Measurements from ENCODE around the gene GRIA1. TPM values are rescaled to one million over a fixed set of nuclear protein-coding genes. Genes with fewer than 3 reads are reported as not detected.

GRIA1 gene
- total and polyA plus RNA-seq, 10 of the 15 experiments (the other 5 are each of a cell fraction or from before 2014, with no cell fraction given), result 0.04 to 0.18 (median 0.04) TPM; not detected in 7

- TF ChIP-seq IRF5 (IDR thresholded peaks at IDR 0.05; ENCODE audit: borderline replicate concordance) (no peak), NFIC (IDR thresholded peaks at IDR 0.05; ENCODE audit: low read depth, low read length) (no peak), ZNF384 (IDR thresholded peaks at IDR 0.05; ENCODE audit: borderline replicate concordance, low read depth, low read length) (no peak), KLF5 (IDR thresholded peaks at IDR 0.05; ENCODE audit: partially characterized antibody) (no peak)
- TF ChIP-seq, protein P1, sequence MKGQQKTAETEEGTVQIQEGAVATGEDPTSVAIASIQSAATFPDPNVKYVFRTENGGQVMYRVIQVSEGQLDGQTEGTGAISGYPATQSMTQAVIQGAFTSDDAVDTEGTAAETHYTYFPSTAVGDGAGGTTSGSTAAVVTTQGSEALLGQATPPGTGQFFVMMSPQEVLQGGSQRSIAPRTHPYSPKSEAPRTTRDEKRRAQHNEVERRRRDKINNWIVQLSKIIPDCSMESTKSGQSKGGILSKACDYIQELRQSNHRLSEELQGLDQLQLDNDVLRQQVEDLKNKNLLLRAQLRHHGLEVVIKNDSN (IDR thresholded peaks at IDR 0.05; ENCODE audit: borderline replicate concordance, extremely low read length, insufficient read depth, low read depth, low read length), result no peak
Measured at GRCh38 chr5:153459051-153459743, 31.3 kb upstream of the GRIA1 start (continued).

DNA sequence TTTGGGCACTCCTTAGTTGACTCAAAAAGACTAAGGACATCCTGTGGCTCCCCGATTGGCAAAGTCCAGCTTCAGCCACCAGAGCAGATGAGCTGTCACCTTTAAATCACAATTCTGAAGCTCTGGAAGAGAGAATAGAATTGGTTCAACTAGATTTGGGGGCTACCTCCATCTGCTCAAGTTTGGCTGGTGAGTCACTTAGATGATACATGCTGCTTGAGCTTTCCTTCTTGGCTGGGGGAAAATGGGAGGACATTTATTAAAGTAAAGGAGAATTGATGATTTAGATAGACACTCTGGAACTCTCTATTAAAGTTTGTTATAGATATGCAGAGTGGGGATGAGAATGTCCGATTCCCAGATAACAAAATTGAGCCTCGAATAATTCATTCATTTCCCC lies 30.0 kb upstream of the GRIA1 start:
- Histone ChIP-seq H3K36me3 (ENCODE audit: control insufficient read depth in 2 of 2, insufficient read depth in 2 of 2, low read length in 1 of 2) (no peaks in the 10 kb centered on the region), H3K27ac (ENCODE audit: control insufficient read depth, insufficient read depth) (no peak overlapping the region), H4K20me1 (ENCODE audit: control insufficient read depth, insufficient read depth) (no peaks in the 10 kb centered on the region), H3K4me3 (no peak overlapping the region), H2AFZ (ENCODE audit: control insufficient read depth, low read depth, low read length) (no peak overlapping the region), H3K79me2 (ENCODE audit: control insufficient read depth, insufficient read depth, low read length) (no peaks in the 10 kb centered on the region), H3K4me1 (ENCODE audit: control insufficient read depth, insufficient read depth, low read length) (no peaks in the 10 kb centered on the region), H3K9ac (ENCODE audit: control insufficient read depth, insufficient read depth, low read length) (no peak overlapping the region), H3K27me3 (replicated peaks in 1 of 2; ENCODE audit: control insufficient read depth in 2 of 2, insufficient read depth in 2 of 2, low read length in 1 of 2) (no peaks in the 10 kb centered on the region), H3K4me2 (ENCODE audit: control insufficient read depth, insufficient read depth) (no peak overlapping the region), H3K9me3 (replicated peaks; ENCODE audit: control insufficient read depth, insufficient read depth, low read length) (no peaks in the 10 kb centered on the region)
- FAIRE-seq (no peak), DNase-seq (ENCODE audit: low read depth, low spot score) (no peak), ATAC-seq (no peak)
- RAD21 ChIA-PET (ENCODE audit: unreplicated experiment), result no interaction called here
- CTCF ChIA-PET, result interaction anchor here (0.8 to 1.7 kb wide), 2 partner anchors 19 to 34 kb away, joined by 3 read pairs; no protein-coding TSS in a partner anchor
- 25% methylated on average over 3 of the region's 3 CpGs for whole genome bisulfite sequencing (ENCODE audit: insufficient coverage, insufficient replicate concordance, low lambda C conversion rate, missing lambda C conversion rate)
- BruUV-seq (replicated peaks), result no TSS peak
- SMC1A ChIA-PET (ENCODE audit: uncharacterized antibody, unreplicated experiment), result interaction anchor here (1.2 to 1.4 kb wide), 2 partner anchors 18 to 507 kb away, joined by 3 to 4 read pairs; no protein-coding TSS in a partner anchor
- intact Hi-C loops (cut with micrococcal nuclease; ENCODE audit: unreplicated experiment) (no loop called here), in situ Hi-C loops (cut with MboI) (no loop called here)
- POLR2A ChIA-PET, result no interaction called here
- TF ChIP-seq ZNF217 (IDR thresholded peaks at IDR 0.05), result no peak
- TF ChIP-seq CTCF (IDR thresholded peaks at IDR 0.05 in 2 of 3, conservative IDR thresholded peaks at IDR 0.05 in 1 of 3; ENCODE audit: control insufficient read depth in 2 of 3, extremely low read depth in 1 of 3, insufficient read depth in 1 of 3, low read depth in 3 of 3, low read length in 3 of 3), result no peak
- no peak for TF ChIP-seq HDAC6 (IDR thresholded peaks at IDR 0.05; ENCODE audit: unreplicated experiment)

Data from GM12878 (cell line).